SK-N-MC (cell line): ENCODE data around the gene SCN9A.

Source experiments
- EZH2 ChIP-seq: fragments of 200-600 bp; sonication (generic); IDR thresholded peaks from one replicate; pipeline ENCODE4 v1.6.1; 2017; ENCODE audit warnings: antibody characterized with exemption
- FOXP2 ChIP-seq: optimal IDR thresholded peaks from 2 replicates; pipeline ENCODE3; 2011; ENCODE audit warnings: mild to moderate bottlenecking, moderate library complexity; ENCODE audit not compliant: insufficient read depth; ENCODE audit errors: extremely low read length, control extremely low read depth
- POLR2AphosphoS5 ChIP-seq: IDR thresholded peaks from 2 replicates; pipeline ENCODE4 v1.6.1; 2012; ENCODE audit warnings: mild to moderate bottlenecking, low read depth, low read length, borderline replicate concordance

- TF ChIP-seq POLR2AphosphoS5, result no peak
- TF ChIP-seq FOXP2, result no peak
- TF ChIP-seq EZH2, result no peak
These were observed 133.4 kb downstream of the SCN9A start for GRCh38 chr2:166242309-166242708.
